NK-92 (cell line): Measurements from ENCODE around the gene DSCAML1.

Source experiments
- DNase-seq: peaks from one replicate; lab custom pipeline; 2025; ENCODE audit not compliant: unreplicated experiment; lab: John Stamatoyannopoulos, UW

Gene DSCAML1

GRCh38 chr11:117532568-117532967 lies 264.4 kb downstream of the DSCAML1 start:
- DNase-seq, result no peak

GRCh38 chr11:117529816-117530215 lies 267.2 kb downstream of the DSCAML1 start:
- no peak for DNase-seq

GRCh38 chr11:117528097-117528721 lies 268.8 kb downstream of the DSCAML1 start:
- DNase-seq, result no peak

GRCh38 chr11:117527271-117527670 lies 269.7 kb downstream of the DSCAML1 start:
- no peak for DNase-seq

- DNase-seq, result no peak
Observed at GRCh38 chr11:117525866-117526542, 271.0 kb downstream of the DSCAML1 start.

- DNase-seq, result no peak
Observed at GRCh38 chr11:117524468-117525183, 272.4 kb downstream of the DSCAML1 start.

GRCh38 chr11:117523680-117524079 lies 273.3 kb downstream of the DSCAML1 start:
- DNase-seq, result no peak

GRCh38 chr11:117521974-117522373 lies 275.0 kb downstream of the DSCAML1 start:
- DNase-seq, result no peak

- no peak for DNase-seq
Observed at GRCh38 chr11:117520966-117521365, 276.1 kb downstream of the DSCAML1 start.

GRCh38 chr11:117520201-117520600 lies 276.8 kb downstream of the DSCAML1 start:
- no peak for DNase-seq

- no peak for DNase-seq
Observed at GRCh38 chr11:117519590-117519989, 277.4 kb downstream of the DSCAML1 start.

- DNase-seq, result no peak
Observed at GRCh38 chr11:117519170-117519569, 277.8 kb downstream of the DSCAML1 start.

GRCh38 chr11:117518455-117518854 lies 278.6 kb downstream of the DSCAML1 start:
- no peak for DNase-seq

- DNase-seq, result no peak
Observed at GRCh38 chr11:117517097-117517496, 279.9 kb downstream of the DSCAML1 start.

- DNase-seq, result no peak
Observed at GRCh38 chr11:117515892-117516787, 280.9 kb downstream of the DSCAML1 start.

GRCh38 chr11:117514256-117514655 lies 282.8 kb downstream of the DSCAML1 start:
- DNase-seq, result no peak

GRCh38 chr11:117513666-117514065 lies 283.4 kb downstream of the DSCAML1 start:
- no peak for DNase-seq

- no peak for DNase-seq
Observed at GRCh38 chr11:117511931-117512539, 285.0 kb downstream of the DSCAML1 start.

GRCh38 chr11:117511483-117511930 lies 285.5 kb downstream of the DSCAML1 start:
- DNase-seq, result no peak

GRCh38 chr11:117510646-117511045 lies 286.4 kb downstream of the DSCAML1 start:
- no peak for DNase-seq

- DNase-seq, result no peak
Observed at GRCh38 chr11:117509543-117509942, 287.5 kb downstream of the DSCAML1 start.
